Inflammatory macrophage treated with lipopolysaccharide for 4 hours (primary cell): ENCODE data around the gene USH1C.

Source experiments
- DNase-seq: peaks from one replicate; pipeline ENCODE4 v3.0.0-alpha.2; 2020

Gene USH1C

DNA sequence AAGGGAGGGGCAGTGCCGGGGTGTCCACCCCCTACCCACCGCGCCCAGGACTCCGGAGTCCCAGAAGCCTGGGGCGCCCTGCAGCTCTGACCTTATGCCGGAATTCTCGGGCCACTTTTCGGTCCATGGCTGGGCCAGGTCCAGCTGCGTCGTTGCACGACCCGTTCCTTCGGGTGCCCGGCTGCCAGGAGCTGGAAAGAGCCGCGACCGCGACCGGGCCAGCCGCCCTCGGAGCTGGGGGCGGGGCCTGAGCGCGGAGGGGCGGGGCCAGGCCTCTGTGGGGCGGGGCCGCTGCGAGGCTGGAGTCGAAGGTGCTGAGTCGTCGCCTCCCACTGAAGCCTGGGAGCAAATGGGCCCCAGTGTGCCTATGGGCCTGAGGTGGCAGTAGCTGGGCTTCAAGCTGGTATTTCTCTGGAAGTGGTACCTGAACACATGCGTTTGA, at the start of gene USH1C:
TSS of gene USH1C (minus strand) at position 236 of the 442 bp plus-strand sequence. CDS start at position 127, 109 bp downstream.
- peak; percentile 6 for DNase-seq

DNA sequence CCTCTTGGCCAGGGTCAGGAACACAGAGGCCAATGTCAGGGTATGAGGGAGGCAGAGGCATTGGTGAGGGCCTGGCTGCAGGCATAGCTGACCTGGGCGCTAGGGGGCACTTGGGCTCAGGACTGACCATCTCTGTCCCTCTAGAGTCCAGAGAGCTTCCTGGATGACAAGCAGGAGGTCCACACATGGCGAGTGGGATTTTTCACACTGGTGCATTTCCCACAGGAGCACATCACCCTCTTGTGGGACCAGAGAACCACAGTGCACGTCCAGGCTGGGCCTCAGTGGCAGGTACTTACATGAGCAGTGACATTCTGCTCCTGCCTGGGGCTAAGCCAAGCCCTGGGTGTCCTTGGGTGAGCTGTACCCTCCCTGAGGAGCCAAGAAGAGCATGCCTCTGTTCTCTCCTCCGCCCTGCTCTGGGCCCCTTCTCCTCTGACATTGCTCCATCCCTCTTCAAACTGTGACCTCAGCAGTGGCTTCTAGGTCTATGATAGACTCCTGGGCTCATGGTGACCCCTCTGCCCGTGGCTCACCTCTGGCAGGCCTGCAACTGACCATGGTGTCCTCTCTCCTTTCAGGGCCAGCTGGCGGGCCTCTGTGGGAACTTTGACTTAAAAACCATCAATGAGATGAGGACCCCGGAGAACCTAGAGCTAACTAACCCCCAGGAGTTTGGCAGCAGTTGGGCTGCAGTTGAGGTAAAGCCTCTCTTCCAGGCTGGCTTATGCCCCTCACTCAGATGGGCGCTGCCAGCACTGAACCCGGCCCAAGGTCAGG, 49.4 kb upstream of the USH1C start:
- no peak for DNase-seq

DNA sequence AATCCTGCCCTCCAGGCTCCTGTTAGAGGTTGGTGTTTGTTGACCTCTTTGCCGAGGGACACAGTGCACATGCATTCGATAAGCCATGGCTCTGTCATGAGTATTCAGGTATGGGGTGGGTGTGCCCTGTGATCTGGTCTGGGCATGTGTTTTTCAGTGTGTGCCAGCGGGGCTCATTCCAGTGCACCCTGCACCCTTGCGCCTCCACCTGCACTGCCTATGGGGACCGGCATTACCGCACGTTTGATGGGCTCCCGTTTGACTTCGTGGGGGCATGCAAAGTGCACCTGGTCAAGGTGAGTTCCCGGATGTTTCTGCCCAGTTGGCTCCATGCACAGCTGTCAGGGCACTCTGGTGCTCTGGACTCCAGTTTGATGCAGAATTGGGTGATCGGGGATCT, 47.1 kb upstream of the USH1C start:
- DNase-seq = no peak

DNA sequence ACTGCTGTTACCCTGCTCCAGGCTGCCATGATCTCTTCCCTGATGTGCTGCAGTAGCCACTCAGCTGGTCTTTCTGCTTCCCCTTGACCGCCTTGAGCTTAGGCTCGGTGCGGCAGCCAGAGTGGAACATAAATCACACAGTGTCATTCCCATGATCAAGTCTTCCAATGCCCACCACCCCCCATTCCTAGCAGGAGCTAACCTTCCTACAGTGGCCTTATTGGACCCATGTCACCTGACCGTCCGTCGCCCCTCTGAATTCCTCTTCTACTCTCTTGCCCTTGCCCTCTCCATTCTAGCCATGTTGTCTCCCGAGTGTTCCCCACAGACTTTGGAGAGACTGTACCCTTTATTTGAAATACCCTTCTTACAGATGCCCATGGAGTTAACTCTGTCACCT, 46.2 kb upstream of the USH1C start:
- no peak for DNase-seq

DNA sequence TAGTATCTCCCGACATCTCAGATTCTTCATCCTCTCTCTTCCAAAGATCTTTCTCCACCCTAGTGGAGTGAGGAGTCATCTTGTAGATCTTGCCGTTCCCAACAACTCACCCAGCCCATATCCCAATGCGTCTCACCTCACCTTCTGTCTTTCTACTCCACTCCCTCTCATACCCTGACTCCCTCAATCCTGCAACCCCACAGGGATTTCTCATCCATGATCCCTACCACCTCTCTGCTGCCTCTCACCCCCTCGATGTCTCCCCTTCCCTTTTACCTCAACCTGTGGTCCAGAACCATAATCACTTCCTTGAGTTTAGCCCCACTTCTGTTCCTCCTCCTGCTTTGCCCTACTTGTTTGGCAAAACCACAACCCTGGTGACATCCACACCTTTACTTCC, 44.5 kb upstream of the USH1C start:
- DNase-seq = no peak

DNA sequence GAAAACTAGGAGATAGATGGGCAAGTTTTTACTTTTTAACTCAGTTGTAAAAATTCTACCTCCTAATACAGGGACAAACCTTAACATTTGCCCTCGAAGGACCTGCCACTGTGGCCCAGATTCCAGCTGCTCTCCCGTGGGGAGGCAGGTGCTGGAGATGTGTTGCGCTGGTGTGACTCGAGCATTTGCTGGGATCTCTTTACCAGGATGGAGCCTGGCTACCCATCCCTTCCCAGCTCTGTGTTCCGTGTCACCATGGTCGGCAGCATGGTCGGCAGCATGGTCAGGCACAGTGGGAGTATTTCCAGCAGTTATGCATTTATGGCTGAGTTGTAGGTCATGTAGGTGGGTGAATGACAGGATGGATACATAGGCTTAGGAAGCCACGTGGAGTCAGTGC, 44.0 kb upstream of the USH1C start:
- DNase-seq = no peak

DNA sequence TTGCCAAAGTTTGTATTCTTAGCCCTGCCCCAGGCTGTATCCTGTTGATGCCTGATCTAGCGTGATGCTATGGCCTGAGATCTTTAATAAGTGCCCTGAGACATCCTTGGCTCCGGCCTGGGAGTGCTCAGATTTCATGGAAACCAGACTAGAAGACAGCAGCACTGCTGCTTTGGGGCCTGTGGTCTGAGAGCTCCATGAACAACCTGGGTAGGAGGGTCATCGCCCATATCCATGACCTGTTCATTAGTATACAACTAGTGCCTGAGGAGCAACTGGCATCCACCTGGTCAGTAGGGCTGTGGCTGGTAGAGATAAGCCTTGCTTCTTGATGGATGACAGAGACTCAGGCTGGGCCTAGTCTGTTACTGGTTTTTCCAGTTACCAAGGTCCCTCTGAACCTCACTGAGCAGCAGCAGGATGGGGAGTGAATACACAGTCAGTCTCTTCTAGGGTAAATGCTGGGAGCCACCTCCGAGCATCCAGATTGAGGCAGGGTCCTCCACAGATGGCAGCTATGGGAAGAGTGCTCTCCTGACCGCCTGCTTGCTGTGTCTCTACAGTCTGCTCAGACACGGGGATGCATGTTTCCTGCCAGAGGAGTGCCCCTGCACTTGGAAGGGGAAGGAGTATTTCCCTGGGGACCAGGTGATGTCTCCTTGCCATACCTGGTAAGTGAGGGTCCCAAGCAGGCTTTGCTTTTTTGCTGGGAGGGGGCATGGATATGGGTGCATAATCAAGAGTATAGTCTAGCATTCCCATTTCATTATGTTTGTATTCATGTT, 41.9 kb upstream of the USH1C start:
- DNase-seq = no peak

DNA sequence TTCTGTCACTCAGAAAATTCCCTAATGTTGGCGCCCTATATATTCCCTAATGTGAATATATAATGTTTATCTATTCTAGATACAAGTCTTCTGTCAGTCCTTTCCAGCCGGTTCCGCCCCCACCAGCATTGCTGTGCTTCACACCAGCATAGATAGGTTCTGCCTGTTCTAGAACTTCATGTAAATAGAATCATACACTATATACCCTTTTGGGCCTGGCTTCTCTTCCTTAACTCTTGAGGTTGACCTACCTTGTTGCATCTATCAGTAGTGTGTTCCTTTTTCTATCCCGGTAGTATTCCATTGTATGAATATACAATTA, 37.5 kb upstream of the USH1C start:
- no peak for DNase-seq

DNA sequence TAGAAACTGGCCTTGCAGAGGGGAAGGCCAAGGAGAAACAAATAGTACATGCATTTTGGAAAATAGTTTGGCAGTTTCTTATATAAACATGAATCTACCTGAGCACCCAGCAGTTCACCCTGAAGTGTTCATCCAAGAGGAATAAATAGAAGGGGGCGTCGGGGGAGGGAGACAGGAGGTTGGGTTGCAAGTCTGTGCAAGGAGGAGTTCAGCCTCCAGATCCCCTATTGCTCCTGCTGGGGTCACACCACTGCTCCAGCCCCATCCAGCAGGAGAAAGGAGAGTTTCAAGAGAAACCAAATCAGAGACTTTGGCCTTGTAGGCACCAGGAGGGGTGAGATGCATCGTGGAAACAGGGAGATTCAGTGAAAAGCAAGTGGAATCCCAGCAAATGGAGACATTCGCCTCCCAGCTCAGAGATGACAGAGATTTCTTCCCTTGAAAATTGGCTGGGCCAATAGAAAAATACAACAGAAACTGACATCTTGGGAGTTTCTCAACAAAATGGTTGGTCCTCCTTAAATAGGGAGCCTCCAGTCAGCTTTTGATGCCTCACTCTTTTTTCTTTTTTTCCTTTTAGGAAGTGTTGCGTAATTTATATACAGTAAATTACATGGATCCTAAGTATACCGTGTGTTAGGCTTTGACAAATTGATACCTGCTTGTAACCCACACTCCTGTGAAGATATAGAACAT, 37.0 kb upstream of the USH1C start:
- DNase-seq = no peak

DNA sequence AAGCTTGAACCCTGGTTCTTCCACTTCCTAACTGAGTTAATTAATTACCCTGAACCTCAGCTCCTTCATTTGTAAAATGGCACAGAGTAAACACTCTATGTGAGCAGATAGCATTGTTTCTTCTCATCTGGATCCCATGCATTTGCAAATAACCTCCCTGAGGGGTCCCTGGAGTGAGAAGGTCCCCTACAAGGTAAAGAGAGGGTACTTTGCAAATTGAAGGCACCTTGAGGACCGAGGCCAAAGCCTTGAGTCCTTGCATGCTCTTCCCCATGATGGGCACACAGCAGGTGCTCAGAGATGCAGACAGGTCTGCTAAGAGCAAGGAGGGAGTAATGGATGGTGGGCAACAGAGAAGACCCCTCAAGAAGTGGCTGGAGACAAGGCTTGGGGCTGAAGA, 36.1 kb upstream of the USH1C start:
- DNase-seq = no peak

DNA sequence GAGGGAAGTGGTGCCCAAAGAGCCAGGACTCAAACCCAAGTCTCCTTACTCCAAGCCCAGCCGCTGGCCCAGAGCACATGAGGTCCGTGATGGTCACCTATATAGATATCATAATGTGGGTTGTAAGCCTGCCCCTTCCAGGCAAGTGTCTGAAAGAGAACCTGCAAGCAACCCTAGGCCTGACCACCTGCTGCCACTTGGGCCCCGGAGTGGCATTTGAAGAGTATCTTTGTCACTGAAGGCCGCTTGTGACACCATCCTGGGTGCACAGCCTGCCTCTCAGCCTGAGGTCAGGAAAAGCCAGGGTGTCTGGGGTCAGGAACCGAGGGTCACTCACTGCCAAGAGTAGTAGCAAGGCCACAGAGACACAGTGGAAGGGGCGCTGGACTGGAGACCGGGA, 35.2 kb upstream of the USH1C start:
- DNase-seq = no peak

DNA sequence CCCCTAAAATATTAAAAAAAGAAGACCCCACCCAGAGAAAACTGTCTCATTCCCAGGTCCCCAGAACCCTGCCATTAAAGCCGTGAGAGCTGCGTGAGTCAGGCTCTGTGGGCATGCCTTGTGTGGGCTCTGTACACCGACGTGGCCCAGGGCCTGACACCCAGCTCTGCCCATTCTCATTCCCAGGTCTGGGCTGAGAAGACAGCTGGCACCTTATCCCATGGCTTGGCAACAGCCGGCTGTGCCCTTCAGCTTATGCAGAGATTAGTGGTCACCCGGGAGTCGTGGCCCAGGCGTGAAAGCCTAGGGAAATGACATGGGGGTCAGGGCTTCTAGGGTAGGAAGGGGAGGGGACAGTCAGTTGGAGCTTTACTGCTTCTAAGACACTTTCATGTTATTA, 34.7 kb upstream of the USH1C start:
- no peak for DNase-seq

DNA sequence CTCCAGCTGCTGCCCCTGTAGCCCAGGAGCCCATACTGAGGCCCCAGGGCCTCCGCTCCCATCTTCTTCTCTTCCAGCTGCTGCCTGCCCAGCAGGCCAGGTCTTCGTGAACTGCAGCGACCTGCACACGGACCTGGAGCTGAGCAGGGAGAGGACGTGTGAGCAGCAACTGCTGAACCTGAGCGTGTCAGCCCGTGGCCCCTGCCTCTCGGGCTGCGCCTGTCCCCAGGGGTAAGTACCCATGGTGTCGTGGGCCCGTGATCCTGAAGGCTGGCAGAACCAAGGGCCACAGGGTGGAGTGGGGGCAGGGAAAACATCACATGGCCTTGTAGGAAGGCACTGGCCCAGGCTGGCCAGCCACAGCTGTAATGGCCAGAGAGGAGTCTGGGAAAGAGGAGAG, 34.1 kb upstream of the USH1C start:
- no peak for DNase-seq

DNA sequence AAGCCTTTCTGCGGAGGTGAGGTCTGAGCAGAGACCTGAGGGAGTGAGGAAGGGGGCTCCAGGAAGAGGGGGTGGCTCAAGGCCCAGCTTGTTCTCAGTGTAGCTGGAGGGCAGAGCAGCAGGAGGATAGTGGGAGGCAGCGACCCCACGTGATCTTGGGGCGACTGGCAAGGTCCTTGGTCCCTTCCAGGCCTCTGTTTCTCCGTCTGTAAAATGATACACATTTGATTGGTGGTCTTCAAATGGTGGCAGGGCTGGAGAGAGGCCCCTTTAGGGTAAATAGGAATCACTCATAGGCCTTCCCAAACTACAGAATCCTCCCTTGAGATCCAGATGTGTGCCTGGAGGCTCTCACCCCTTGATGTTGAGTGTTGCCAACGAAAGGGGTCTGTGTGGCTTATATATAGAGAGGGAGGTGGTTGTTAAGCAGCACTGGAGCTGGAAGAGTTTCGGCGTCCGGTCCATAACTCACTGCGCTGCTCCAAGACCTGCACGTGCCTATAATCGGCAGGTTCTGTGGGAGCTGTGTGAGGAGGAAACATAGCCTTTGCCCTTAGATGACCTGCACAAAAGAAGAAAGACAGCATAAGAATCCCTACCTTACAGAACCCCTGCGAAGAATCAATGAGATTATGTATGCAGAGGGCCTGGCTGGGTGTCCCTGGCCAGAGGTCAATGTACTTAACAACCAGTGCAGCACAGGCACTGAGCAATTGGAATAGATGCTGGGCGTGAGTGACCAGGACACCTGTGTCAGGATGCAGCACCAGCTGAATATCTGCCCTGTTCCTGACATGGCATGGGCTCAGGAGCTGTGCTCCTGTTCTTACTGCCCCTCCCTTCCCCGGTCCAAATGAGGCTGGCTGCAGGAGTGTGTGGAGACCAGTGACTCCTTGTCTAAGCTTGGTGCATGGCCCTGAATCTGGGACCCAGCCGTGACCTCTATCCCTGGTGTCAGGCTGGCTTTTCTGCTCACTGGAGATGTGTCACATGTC, 31.5 kb upstream of the USH1C start:
- DNase-seq = no peak

DNA sequence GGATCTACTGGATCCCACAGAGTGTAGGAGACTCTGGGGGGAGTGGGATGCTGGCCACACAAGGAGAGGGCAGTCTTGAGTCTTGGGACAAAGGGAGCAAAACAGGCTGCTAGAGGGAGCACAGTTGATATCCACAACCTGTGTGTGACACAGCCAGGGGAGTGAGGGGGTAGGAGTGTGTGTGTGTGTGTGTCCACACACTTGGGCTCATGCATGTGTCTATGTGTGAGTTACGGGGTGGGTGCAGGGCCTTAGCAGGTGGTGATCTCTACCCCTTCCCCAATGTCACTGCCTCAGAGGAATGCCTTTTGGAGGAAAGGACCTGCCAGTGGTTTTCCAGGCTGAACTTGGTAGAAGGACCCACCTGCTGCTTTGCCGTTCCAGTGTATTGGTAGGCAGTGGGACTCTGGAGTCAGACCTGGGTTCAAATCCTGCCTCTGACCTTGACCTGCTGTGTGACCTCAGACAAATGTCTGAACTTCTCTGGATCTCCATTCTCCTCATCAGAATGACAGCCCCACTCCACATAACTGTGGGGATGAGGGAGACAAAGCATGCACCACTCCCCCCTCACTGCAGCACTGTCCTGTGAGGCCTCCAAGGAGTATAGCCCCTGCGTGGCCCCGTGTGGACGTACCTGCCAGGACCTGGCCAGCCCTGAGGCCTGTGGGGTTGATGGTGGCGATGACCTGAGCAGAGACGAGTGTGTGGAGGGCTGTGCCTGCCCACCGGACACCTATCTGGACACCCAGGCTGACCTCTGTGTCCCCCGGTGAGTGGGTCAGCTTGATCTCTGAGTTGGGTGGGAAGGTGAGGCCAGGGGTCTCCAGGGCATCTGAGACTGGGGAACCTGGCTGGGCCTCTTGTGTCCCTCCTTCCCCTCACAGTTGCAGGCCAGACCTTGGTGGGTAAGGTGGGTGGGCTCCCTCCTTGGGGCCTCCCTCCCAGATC, 30.2 kb upstream of the USH1C start:
- DNase-seq = no peak

DNA sequence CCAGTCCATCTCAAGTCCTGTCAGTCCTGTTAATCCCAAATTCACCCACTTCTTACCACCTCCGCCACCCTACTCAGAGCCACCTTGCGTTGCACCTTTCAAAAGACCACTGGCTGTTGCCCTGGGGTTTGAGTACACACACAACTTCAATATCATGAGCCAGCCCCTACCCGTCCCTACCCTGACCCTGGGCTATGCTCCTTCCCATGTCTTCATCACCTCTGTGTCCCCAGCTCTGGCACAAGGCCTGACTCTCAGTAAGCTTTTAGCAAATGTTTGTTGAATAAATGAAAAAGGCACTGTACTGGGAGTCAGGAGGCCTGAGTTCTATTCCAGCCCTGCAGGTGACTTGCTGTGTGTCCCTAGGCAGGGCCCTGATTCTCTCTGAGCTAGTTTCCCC, 29.3 kb upstream of the USH1C start:
- no peak for DNase-seq

DNA sequence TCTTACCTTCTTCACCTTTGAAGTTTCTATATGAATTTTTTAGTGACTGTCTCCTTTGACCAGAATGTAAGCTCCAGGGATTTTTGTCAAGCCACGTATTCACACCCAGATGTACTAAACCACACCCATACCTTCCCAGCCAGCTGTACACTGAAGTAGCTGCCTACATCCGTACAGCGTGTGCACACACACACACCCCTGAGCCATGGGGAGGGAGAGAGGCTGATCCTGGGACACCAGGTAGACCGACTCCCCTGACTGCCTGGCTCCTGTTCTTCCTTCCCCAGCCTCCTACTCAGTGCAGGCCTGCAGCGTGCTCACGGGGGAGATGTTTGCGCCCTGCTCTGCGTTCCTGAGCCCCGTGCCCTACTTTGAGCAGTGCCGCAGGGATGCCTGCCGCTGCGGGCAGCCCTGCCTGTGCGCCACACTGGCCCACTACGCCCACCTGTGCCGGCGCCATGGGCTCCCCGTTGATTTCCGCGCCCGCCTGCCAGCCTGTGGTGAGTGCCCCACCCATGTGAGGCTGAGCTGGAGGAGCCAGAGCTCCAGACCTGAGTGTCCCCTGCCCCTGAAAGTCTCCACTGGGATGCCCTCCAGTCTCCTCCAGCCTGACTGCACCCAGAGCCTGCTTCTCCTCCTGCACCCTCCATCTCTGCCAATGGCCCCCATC, 28.7 kb upstream of the USH1C start:
- DNase-seq = no peak

DNA sequence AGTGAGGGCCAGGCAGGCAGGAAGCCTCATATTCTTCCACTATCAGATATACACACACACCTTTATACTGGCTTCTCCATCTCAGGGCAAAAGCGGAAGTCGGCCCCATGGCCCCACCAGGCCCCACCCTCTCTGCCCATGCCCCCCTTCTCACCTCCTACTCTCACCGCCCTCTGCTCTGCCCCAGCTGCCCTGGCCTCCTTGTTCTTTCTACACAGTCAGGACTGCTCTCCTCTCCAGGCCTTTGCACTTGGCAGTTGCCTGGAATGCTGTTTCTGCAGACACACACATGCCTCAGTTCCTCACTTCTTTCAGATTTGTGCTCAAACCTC, 28.1 kb upstream of the USH1C start:
- no peak for DNase-seq

DNA sequence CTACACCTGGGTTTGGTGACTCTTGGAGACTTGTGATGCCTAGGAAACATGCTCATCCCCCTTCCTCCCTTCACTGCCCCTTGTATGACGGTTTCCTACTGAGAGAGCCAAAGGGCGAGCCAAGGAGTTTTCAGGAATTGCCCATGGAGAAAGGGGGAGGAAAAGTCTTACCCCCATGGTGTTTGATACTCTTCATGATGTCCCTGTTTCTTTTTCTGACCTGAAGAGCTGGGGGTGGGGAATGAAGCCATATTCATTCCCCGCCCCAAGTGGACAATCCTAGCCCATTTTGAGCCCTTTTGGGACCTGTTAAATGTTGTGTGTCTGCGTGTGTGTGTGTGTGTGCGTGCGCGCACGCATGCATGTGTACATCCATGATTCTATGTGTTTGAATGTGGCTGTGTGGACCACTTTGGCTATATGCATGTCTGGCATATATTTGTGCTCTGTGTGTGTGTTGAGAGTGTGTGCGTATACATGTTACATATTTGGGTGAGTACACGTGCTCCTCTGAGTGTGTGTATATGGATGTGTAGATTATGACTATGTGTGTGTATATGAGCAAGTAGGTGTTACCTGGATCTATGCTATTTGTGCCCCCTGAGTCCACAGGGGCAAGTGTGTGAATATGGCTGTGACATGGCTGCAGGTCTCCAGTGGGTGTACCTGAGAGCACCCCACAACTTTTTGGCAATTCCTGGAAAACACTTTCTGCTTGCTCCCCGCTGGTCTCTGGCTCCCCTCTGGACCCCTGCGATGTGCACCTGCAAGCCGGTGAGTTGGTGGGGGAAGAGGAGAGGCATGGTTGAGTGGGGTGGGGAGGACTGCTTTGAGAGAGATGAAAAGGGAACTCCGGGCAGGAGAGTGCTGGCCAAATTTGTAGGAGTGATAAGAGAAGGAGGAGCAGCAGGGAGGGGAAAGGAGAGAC, 27.5 kb upstream of the USH1C start:
- no peak for DNase-seq

DNA sequence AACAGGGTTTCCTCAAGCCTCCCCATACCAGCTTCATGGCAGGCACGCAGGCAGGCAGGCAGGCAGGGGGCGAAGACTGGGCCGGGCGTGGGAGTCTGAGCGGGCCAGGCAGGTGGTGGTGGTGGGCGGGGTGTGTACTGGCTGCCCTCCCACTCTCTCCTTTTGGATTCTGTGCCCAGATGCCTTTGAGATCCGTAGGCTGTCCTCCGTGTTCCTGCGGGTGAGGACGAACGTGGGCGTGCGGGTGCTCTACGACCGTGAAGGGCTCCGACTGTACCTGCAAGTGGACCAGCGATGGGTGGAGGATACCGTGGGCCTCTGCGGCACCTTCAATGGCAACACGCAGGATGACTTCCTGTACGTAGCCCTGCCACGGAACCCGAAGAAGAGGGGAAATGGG, 25.8 kb upstream of the USH1C start:
- DNase-seq = no peak
